HG03469 (cell line): Measurements from ENCODE around the gene TIMM10.

ENCODE experiments used
- ATAC-seq: cut with Tn5 transposase; IDR thresholded peaks from one replicate; pipeline ENCODE4 v1.9.1; 2021; ENCODE audit warnings: mild to moderate bottlenecking, moderate library complexity, moderate number of reproducible peaks; ENCODE audit not compliant: unreplicated experiment

TIMM10 gene

GRCh38 chr11:57508341-57509170, 22.0 kb downstream of the TIMM10 start:
- ATAC-seq = no peak

GRCh38 chr11:57506522-57506921, 24.0 kb downstream of the TIMM10 start:
- no peak for ATAC-seq

- no peak for ATAC-seq
These were observed 26.0 kb downstream of the TIMM10 start for GRCh38 chr11:57504511-57504910.

- no peak for ATAC-seq
These were observed 27.7 kb downstream of the TIMM10 start for GRCh38 chr11:57502870-57503269.

- ATAC-seq = no peak
These were observed 28.2 kb downstream of the TIMM10 start for GRCh38 chr11:57502376-57502775.

- ATAC-seq = no peak
These were observed 28.6 kb downstream of the TIMM10 start for GRCh38 chr11:57501953-57502352.

- ATAC-seq = no peak
These were observed 29.6 kb downstream of the TIMM10 start for GRCh38 chr11:57500926-57501325.

GRCh38 chr11:57500515-57500914, 30.0 kb downstream of the TIMM10 start:
- ATAC-seq = no peak

- ATAC-seq = no peak
These were observed 30.5 kb downstream of the TIMM10 start for GRCh38 chr11:57499983-57500461.

GRCh38 chr11:57499413-57499982, 31.1 kb downstream of the TIMM10 start:
- ATAC-seq = peak; percentile 98

GRCh38 chr11:57498540-57498939, 32.0 kb downstream of the TIMM10 start:
- no peak for ATAC-seq

GRCh38 chr11:57497303-57498247, 33.0 kb downstream of the TIMM10 start:
- no peak for ATAC-seq

GRCh38 chr11:57496109-57496820, 34.3 kb downstream of the TIMM10 start:
- ATAC-seq = no peak

GRCh38 chr11:57493507-57494503, 36.7 kb downstream of the TIMM10 start:
- peak; percentile 70 for ATAC-seq

- no peak for ATAC-seq
These were observed 39.0 kb downstream of the TIMM10 start for GRCh38 chr11:57491371-57492061.

- no peak for ATAC-seq
These were observed 39.9 kb downstream of the TIMM10 start for GRCh38 chr11:57490456-57491248.

- ATAC-seq = no peak
These were observed 42.5 kb downstream of the TIMM10 start for GRCh38 chr11:57487920-57488659.
